PC-3 (cell line): ENCODE data around the gene NIFK.

Experiments used
- CTCF ChIP-seq: fragments of 300-600 bp; sonication (generic); conservative IDR thresholded peaks from 2 replicates; pipeline ENCODE4 v1.5.1; 2017; ENCODE audit warnings: antibody characterized with exemption, low read depth, mild to moderate bottlenecking, low read length
- EZH2phosphoT487 ChIP-seq: fragments of 300-600 bp; sonication (generic); IDR thresholded peaks from 2 replicates; pipeline ENCODE4 v1.6.1; 2018; ENCODE audit warnings: mild to moderate bottlenecking, antibody characterized with exemption, low read length, borderline replicate concordance

- TF ChIP-seq CTCF (no peak), EZH2phosphoT487 (no peak)
Observed at GRCh38 chr2:121694398-121695170, 42.1 kb downstream of the NIFK start.
